Mucosa of descending colon (tissue), 3 donors: ENCODE data around the gene RDH5. TPM values are rescaled to one million over a fixed set of nuclear protein-coding genes. Genes with fewer than 3 reads are reported as not detected.

Experiments used
- ATAC-seq: fragments of 200-7000 bp; cut with Tn5 transposase; one replicate; pipeline ENCODE4 v1.9.1; 2020; ENCODE audit warnings: mild to moderate bottlenecking, moderate library complexity
- DNase-seq, 3 donors: peaks; one replicate each; pipeline ENCODE4 v3.0.0-alpha.2; 2020
- H3K36me3 ChIP-seq: fragments of 200-600 bp; one replicate; pipeline ENCODE4 v1.8.0; 2021; ENCODE audit warnings: low read depth, mild to moderate bottlenecking
- H3K4me1 ChIP-seq: fragments of 200-600 bp; one replicate; pipeline ENCODE4 v1.8.0; 2021; ENCODE audit warnings: low read depth, mild to moderate bottlenecking
- H3K4me3 ChIP-seq: fragments of 200-600 bp; one replicate; pipeline ENCODE4 v1.8.0; 2021; ENCODE audit warnings: mild to moderate bottlenecking
- H3K9me3 ChIP-seq: fragments of 200-600 bp; one replicate; pipeline ENCODE4 v1.8.0; 2021; ENCODE audit warnings: mild to moderate bottlenecking
- CTCF ChIP-seq: fragments of 200-600 bp; IDR thresholded peaks from one replicate; pipeline ENCODE4 v1.8.0; 2022; ENCODE audit warnings: antibody characterized with exemption, mild to moderate bottlenecking
- intact Hi-C, 2 donors: fragments of 100-400 bp; cut with DNase I in 1 of 2; cut with micrococcal nuclease in 1 of 2; formaldehyde crosslinking; loops; one replicate each; pipeline versions ENCODE4 v1.11.0 to v1.11.1; 2022; cut with DNase I, micrococcal nuclease
- total RNA-seq, 3 donors: library from RNA; stranded (reverse); fragmentation: NEBNext Ultra II Directional in 2 of 3; extraction: Animal tissue kit (Norgen Biotek cat#: 25700) in 2 of 3; gene quantifications; one replicate each; pipeline versions ENCODE4 v1.2.1 to v1.2.4, GENCODE V29; 2021 to 2023
- donor health status: DM: no; HTN: no; CAD: no; lungs with moderate emphysema.
- donor health status: DM: no; HTN: no; CAD: no.
- donor health status: DM: no; HTN: yes; CAD: no.

The RDH5 gene
- total RNA-seq, 3 donors from 2014 or later = 21.5 to 48.1 (median 35.8) TPM

DNA sequence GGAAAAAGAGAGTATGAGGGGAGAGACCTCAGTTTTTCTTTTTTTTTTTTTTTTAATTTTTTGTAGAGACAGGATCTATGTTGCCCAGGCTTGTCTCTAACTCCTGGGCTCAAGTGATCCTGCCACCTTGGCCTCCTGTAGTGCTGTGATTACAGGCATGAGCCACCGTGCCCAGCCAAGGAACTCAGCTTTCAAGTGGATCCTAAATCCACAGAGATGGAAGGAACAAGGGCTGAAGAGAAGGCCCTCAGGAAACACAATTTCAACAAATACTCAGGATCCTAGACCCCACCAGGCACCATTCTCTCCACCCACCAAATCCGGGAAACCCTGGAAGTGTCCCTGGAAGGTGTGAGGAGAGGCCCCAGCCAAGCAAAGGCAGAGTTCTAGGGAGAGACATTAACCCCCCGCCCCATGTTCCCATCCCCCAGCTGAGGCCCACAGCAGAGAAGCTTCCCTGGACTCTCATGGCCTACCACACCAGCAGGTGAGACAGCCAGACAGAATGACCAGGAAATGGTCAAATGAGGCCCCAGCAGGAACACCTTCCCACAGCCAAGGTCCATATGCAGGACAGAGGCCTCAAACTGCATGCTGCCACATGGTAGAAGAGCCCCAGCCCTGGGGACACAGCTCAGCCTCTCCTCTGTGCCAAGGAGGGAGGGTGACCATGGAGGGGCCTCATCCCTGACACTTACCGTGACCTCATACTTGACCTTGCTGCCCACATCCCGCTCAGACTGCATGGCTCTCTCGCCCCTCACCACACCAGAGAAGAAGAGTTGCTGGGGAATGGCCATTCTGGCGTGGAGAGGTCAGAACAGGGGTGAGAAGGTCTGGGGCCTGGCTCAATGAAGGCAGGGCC lies 26.6 kb upstream of the RDH5 start:
- no peak overlapping the region for H3K4me3 ChIP-seq
- intact Hi-C loops = no loop called here
- no peaks in the 10 kb centered on the region for H3K36me3 ChIP-seq
- no peaks in the 10 kb centered on the region for H3K9me3 ChIP-seq
- DNase-seq = no peak
- no peaks in the 10 kb centered on the region for H3K4me1 ChIP-seq
- no peak for ATAC-seq
- no peak for TF ChIP-seq CTCF

DNA sequence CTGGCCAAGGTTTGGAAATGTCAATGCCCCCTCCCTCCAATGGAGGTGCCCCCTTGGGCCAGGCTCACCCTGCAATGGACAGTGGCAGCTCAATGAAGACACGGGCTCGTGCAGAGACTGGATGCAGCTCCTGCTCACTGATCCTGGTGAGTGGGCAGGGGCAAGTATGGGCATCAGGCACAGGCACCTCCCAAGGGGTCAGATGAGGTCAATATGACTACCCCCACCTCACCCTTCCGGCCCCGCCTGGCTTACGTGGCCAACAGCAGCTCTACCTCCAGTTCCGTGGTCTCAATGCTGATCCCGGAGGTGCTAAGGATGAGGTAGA lies 26.0 kb upstream of the RDH5 start:
- no peaks in the 10 kb centered on the region for H3K9me3 ChIP-seq
- no peak for ATAC-seq
- intact Hi-C loops = no loop called here

DNA sequence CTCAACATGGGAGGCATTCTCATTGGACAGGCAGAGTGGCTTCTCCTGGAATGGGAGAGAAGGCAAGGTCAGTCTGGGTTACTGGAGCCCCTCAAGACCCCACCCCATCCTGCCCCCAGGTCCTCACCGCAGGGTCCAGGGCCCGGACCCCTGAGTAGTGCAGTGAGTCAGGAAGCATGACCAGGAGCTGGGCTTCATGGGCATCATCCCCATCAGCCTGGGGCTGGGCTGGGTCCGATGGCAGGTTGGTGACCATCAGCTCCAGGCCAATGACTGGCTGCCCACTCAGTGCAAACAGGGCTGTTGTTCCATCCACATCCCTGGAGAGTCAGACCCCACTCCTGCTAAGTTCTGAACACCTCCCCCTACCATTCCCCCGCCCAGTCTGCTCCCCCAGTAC lies 25.5 kb upstream of the RDH5 start:
- H3K4me3 ChIP-seq = no peak overlapping the region
- TF ChIP-seq CTCF = no peak
- no peaks in the 10 kb centered on the region for H3K36me3 ChIP-seq
- H3K4me1 ChIP-seq = no peaks in the 10 kb centered on the region
- no peaks in the 10 kb centered on the region for H3K9me3 ChIP-seq
- intact Hi-C loops = no loop called here
- ATAC-seq = no peak
- peak in 1 of 3 donors; percentile 14 for DNase-seq

More for the DNA sequence above, 26.0 kb upstream of the RDH5 start:
- Histone ChIP-seq H3K36me3 (no peaks in the 10 kb centered on the region), H3K4me3 (no peak overlapping the region), H3K4me1 (no peaks in the 10 kb centered on the region)
- TF ChIP-seq CTCF = no peak
- peak in 1 of 3 donors; percentile 15 for DNase-seq

DNA sequence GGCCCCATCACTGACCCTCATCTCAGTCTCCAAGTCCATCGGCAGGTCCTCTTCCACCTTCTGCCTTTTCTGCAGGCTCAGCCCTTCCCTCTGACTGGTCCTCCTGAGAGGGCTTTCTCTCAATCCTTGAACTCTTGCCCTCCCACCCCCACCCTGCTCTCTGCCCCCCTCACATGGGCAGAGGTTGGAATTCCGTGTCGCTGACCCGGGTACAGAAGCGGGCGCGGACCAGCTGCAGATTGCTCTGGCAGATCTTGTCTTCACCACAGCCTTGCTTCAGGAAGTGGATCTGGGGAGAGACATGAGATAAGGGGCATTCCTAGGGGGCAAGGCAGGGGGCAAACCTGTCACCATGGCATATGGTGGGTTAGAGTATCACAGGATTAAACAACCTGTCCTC lies 24.8 kb upstream of the RDH5 start:
- TF ChIP-seq CTCF = no peak
- H3K4me1 ChIP-seq = no peaks in the 10 kb centered on the region
- DNase-seq (no peak), ATAC-seq (no peak)
- intact Hi-C loops = no loop called here
- no peaks in the 10 kb centered on the region for H3K9me3 ChIP-seq
- no peak overlapping the region for H3K4me3 ChIP-seq
- H3K36me3 ChIP-seq = no peaks in the 10 kb centered on the region

DNA sequence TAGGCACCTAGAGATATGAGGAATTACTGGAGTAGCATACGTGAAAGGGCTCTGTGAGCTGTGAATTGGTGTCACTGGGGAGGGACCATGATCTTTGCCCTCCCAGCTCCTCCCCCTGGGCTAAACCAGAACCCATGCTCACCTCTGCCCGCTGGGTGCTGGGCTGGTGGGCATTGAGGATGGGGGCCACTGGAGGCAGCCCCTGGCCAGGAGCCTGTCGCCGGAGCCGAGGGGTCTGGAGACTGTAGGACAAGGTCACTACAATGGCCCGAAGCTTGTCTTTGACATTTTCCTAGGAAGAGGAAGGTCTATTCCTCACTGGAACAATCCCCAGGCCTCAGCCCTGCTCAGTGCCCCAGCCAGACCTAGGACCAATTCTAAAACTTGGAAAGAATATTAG lies 24.1 kb upstream of the RDH5 start:
- ATAC-seq (no peak), DNase-seq (peak in 1 of 3 donors; percentile 16)
- intact Hi-C loops = no loop called here
- no peak overlapping the region for H3K4me3 ChIP-seq
- no peaks in the 10 kb centered on the region for H3K36me3 ChIP-seq
- no peaks in the 10 kb centered on the region for H3K9me3 ChIP-seq
- TF ChIP-seq CTCF = no peak
- H3K4me1 ChIP-seq = no peaks in the 10 kb centered on the region
